Smooth muscle cell (in vitro differentiated cells): ENCODE results near the gene HEXA. TPM values are rescaled to one million over a fixed set of nuclear protein-coding genes. Genes with fewer than 3 reads are reported as not detected.
A peak's percentile ranks its signal among the peaks of the same experiment; 100 is the strongest.
"Not testable (repeated sequence)": the region's sequence is repeated elsewhere in the genome, so short reads cannot be mapped to it uniquely, and the experiment has no call there.

Source experiments
- DNase-seq: peaks from one replicate; lab custom pipeline; 2025; ENCODE audit not compliant: unreplicated experiment; lab: John Stamatoyannopoulos, UW
- H2AFZ ChIP-seq: fragments of 200-600 bp; sonication (generic); 2 replicates; pipeline ENCODE4 v1.6.0; 2016; ENCODE audit warnings: antibody characterized with exemption, low read depth, mild to moderate bottlenecking
- H3F3A ChIP-seq: fragments of 200-600 bp; sonication (generic); 2 replicates; pipeline ENCODE4 v1.6.0; 2017; ENCODE audit warnings: antibody characterized with exemption, low read depth
- H3K27ac ChIP-seq: fragments of 200-600 bp; sonication (generic); 2 replicates; pipeline ENCODE4 v1.5.1; 2016; ENCODE audit warnings: low read depth, mild to moderate bottlenecking
- H3K27me3 ChIP-seq: fragments of 200-600 bp; sonication (generic); 2 replicates; pipeline ENCODE4 v1.6.1; 2016; ENCODE audit warnings: low read depth, mild to moderate bottlenecking
- H3K36me3 ChIP-seq: fragments of 200-600 bp; sonication (generic); 2 replicates; pipeline ENCODE4 v1.5.1; 2016; ENCODE audit warnings: low read depth
- H3K4me1 ChIP-seq: fragments of 200-600 bp; sonication (generic); 2 replicates; pipeline ENCODE4 v1.5.1; 2016; ENCODE audit warnings: low read depth
- H3K4me2 ChIP-seq: fragments of 200-600 bp; sonication (generic); 2 replicates; pipeline ENCODE4 v1.6.0; 2016; ENCODE audit warnings: mild to moderate bottlenecking
- H3K4me3 ChIP-seq: fragments of 200-600 bp; sonication (generic); 2 replicates; pipeline ENCODE4 v1.5.1; 2016; ENCODE audit warnings: mild to moderate bottlenecking
- H3K79me2 ChIP-seq: fragments of 200-600 bp; sonication (generic); 2 replicates; pipeline ENCODE4 v1.6.0; 2016; ENCODE audit warnings: low read depth, mild to moderate bottlenecking
- H3K9ac ChIP-seq: fragments of 200-600 bp; sonication (generic); 2 replicates; pipeline ENCODE4 v1.6.0; 2016; ENCODE audit warnings: low read depth
- H3K9me3 ChIP-seq: fragments of 200-600 bp; sonication (generic); replicated peaks from 2 replicates; pipeline ENCODE4 v1.5.1; 2016; ENCODE audit warnings: low read depth
- H4K20me1 ChIP-seq: fragments of 200-600 bp; sonication (generic); 2 replicates; pipeline ENCODE4 v1.6.0; 2016; ENCODE audit warnings: low read depth
- CTCF ChIP-seq: fragments of 200-600 bp; sonication (generic); IDR thresholded peaks from 2 replicates; pipeline ENCODE4 v1.5.1; 2017; ENCODE audit warnings: borderline replicate concordance, mild to moderate bottlenecking, antibody characterized with exemption; ENCODE audit not compliant: insufficient read depth, poor library complexity, severe bottlenecking
- WGBS: methylation state at CpG from one replicate; pipeline ENCODE4 v1.1.7; 2016; ENCODE audit warnings: low lambda C conversion rate; 5-methylcytosine and 5-hydroxymethylcytosine counted together
- polyA plus RNA-seq: library from polyadenylated mRNA; unstranded; fragments of >200 nt; fragmentation: Nextera tagmentation; extraction: Ambion mirVana; gene quantifications from 2 replicates; pipeline ENCODE4 v1.2.1, GENCODE V29; 2016
- total RNA-seq: library from RNA; depleted of rRNA; stranded (reverse); fragments of >200 nt; gene quantifications from 2 replicates; pipeline ENCODE4 v1.2.3, GENCODE V29; 2014

Gene HEXA
- total and polyA plus RNA-seq, 2 experiments from 2014 or later, result 77.4 to 155 TPM

- Histone ChIP-seq H3K4me2 (no peak overlapping the region), H3K79me2 (no peaks in the 10 kb centered on the region), H3K9me3 (no peaks in the 10 kb centered on the region), H3K27ac (no peak overlapping the region), H4K20me1 (no peaks in the 10 kb centered on the region), H3K9ac (no peak overlapping the region), H3K27me3 (peaks cover 69% of the 10 kb centered on the region), H3K4me1 (no peaks in the 10 kb centered on the region), H2AFZ (no peak overlapping the region), H3K36me3 (no peaks in the 10 kb centered on the region), H3K4me3 (no peak overlapping the region), H3F3A (no peaks in the 10 kb centered on the region)
- no peak for TF ChIP-seq CTCF
- DNase-seq, result no peak
Measured at GRCh38 chr15:72387741-72388140, 11.9 kb upstream of the HEXA start.

DNA sequence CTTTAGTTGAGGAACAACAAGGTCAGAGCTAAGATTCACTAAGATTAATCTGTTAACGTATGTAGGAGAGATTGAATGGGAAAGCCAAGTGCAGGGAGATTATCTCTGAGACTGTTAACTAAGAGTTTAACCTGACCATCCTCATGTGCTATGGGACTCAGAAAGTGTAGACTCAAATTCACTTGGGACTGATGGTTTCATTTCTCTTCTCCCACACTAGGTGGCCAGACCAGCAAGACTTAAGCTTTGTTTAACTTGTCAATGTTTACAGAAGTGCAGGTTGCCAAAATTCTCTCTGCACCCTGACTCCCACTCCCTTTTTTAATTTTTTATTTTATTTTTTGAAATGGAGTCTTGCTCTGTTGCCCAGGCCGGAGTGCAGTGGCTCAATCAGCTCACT lies 6.3 kb upstream of the HEXA start:
- no peak overlapping the region for H3K9ac ChIP-seq
- H3K9me3 ChIP-seq, result no peaks in the 10 kb centered on the region
- 71% methylated on average over 2 of the region's 2 CpGs for WGBS
- no peak overlapping the region for H3K27ac ChIP-seq
- no peaks in the 10 kb centered on the region for H3K4me1 ChIP-seq
- DNase-seq, result no peak
- no peaks in the 10 kb centered on the region for H4K20me1 ChIP-seq
- peaks cover 52% of the 10 kb centered on the region for H3K27me3 ChIP-seq
- no peaks in the 10 kb centered on the region for H3K36me3 ChIP-seq
- no peaks in the 10 kb centered on the region for H3F3A ChIP-seq
- H3K4me3 ChIP-seq, result no peak overlapping the region
- TF ChIP-seq CTCF, result peak; percentile 4
- no peaks in the 10 kb centered on the region for H3K79me2 ChIP-seq
- H2AFZ ChIP-seq, result no peak overlapping the region
- no peak overlapping the region for H3K4me2 ChIP-seq

- no peaks in the 10 kb centered on the region for H3K9me3 ChIP-seq
- 78% methylated on average over 4 of the region's 4 CpGs for WGBS
- no peaks in the 10 kb centered on the region for H4K20me1 ChIP-seq
- DNase-seq, result no peak
- peaks cover 41% of the 10 kb centered on the region for H3K27me3 ChIP-seq
- no peak overlapping the region for H3K27ac ChIP-seq
- H3K9ac ChIP-seq, result no peak overlapping the region
- no peaks in the 10 kb centered on the region for H3K36me3 ChIP-seq
- no peak overlapping the region for H3K4me2 ChIP-seq
- no peak overlapping the region for H3K4me3 ChIP-seq
- H2AFZ ChIP-seq, result no peak overlapping the region
- no peaks in the 10 kb centered on the region for H3K79me2 ChIP-seq
- TF ChIP-seq CTCF, result no peak
- peaks cover 4% of the 10 kb centered on the region for H3K4me1 ChIP-seq
- H3F3A ChIP-seq, result no peaks in the 10 kb centered on the region
Measured at GRCh38 chr15:72380743-72381142, 4.9 kb upstream of the HEXA start.

DNA sequence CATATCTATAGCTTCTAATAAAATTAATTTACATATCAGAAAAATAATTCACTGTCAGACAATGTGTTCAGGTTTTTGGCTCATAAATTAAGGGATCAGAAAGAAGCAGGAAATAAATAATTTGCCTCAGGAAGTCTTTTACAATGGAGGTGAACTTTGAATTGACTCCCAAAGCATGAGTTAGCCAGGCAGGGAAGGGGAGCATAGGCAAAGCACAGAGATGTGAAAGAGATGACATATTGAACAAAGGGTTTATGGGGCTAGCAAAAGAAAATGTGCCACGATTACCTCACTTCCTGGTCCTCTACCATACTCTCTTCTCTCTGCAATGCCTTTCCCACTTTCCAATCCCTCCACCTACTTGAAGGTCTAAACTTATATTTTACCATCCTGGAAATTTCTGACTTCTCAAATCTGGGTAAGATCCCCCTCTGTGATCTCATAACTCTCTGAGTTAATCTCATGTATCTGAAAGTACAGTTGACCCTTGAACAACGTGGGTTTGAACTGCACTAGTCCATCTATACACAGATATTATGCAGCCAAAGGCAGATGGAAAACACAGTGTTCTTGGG lies 4.1 kb upstream of the HEXA start:
- H4K20me1 ChIP-seq, result no peaks in the 10 kb centered on the region
- peaks cover 33% of the 10 kb centered on the region for H3K27me3 ChIP-seq
- H3K4me2 ChIP-seq, result no peak overlapping the region
- H3K4me3 ChIP-seq, result no peak overlapping the region
- H3K79me2 ChIP-seq, result peaks cover 7% of the 10 kb centered on the region
- no peaks in the 10 kb centered on the region for H3K9me3 ChIP-seq
- TF ChIP-seq CTCF, result no peak
- H3K9ac ChIP-seq, result no peak overlapping the region
- no peaks in the 10 kb centered on the region for H3F3A ChIP-seq
- H3K27ac ChIP-seq, result no peak overlapping the region
- 75% methylated on average over 2 of the region's 2 CpGs for WGBS
- H2AFZ ChIP-seq, result no peak overlapping the region
- H3K36me3 ChIP-seq, result no peaks in the 10 kb centered on the region
- peaks cover 4% of the 10 kb centered on the region for H3K4me1 ChIP-seq
- DNase-seq, result no peak

DNA sequence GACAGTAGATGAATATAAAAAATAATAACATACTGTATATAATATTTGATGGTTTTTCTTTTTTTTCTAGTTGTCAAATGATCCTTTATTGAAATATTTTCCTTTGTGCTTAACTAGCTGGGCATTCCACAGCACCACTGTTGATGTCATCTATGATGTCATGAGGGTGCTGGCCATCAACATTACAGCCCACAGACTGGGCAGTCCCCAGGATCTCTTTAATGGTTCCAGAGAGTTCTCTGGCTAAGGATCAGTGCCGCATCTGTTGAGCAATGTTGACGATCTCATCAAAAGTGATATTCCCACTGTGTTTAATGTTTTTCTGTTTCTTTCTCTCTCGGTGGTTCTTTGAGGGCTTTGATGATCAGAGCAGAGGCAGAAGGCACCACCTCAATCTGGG lies 3.3 kb upstream of the HEXA start:
- not testable (repeated sequence) for H2AFZ ChIP-seq, H3K9ac ChIP-seq, H3K4me2 ChIP-seq, H3K4me1 ChIP-seq, H3K4me3 ChIP-seq, H3K9me3 ChIP-seq, H3K27ac ChIP-seq, H3K36me3 ChIP-seq, DNase-seq, H3F3A ChIP-seq, H4K20me1 ChIP-seq
- WGBS, result 74% methylated on average over 3 of the region's 3 CpGs
- Histone ChIP-seq H3K27me3 (peaks cover 24% of the 10 kb centered on the region), H3K79me2 (peaks cover 15% of the 10 kb centered on the region)
